ENCODE data around the gene ZFAND2B.

Gene ZFAND2B

GRCh38 chr2:219245899-219246230 is 39.3 kb downstream of the ZFAND2B start:
- no peak for TF ChIP-seq CTCF (IDR thresholded peaks at IDR 0.05; ENCODE audit: borderline replicate concordance, control extremely low read depth, extremely low read depth, insufficient read depth, missing control alignments)
- in situ Hi-C loops (cut with MboI; ENCODE audit: low sequenced_read_pairs, unreplicated experiment) = no loop called here
- no peak for DNase-seq (ENCODE audit: low spot score)

- in situ Hi-C loops (cut with MboI; ENCODE audit: low sequenced_read_pairs, unreplicated experiment) = no loop called here
- no peak for DNase-seq (ENCODE audit: low spot score)
- TF ChIP-seq CTCF (IDR thresholded peaks at IDR 0.05; ENCODE audit: borderline replicate concordance, control extremely low read depth, extremely low read depth, insufficient read depth, missing control alignments) = no peak
Measured at GRCh38 chr2:219246559-219246958, 40.0 kb downstream of the ZFAND2B start.

GRCh38 chr2:219247678-219248642 is 41.4 kb downstream of the ZFAND2B start:
- in situ Hi-C loops (cut with MboI; ENCODE audit: low sequenced_read_pairs, unreplicated experiment) = no loop called here
- TF ChIP-seq CTCF (IDR thresholded peaks at IDR 0.05; ENCODE audit: borderline replicate concordance, control extremely low read depth, extremely low read depth, insufficient read depth, missing control alignments) = no peak
- DNase-seq (ENCODE audit: low spot score) = no peak

GRCh38 chr2:219248845-219249202 is 42.2 kb downstream of the ZFAND2B start:
- no peak for DNase-seq (ENCODE audit: low spot score)
- no peak for TF ChIP-seq CTCF (IDR thresholded peaks at IDR 0.05; ENCODE audit: borderline replicate concordance, control extremely low read depth, extremely low read depth, insufficient read depth, missing control alignments)
- in situ Hi-C loops (cut with MboI; ENCODE audit: low sequenced_read_pairs, unreplicated experiment) = no loop called here

GRCh38 chr2:219249203-219249980 is 42.8 kb downstream of the ZFAND2B start:
- peak; percentile 40 for DNase-seq (ENCODE audit: low spot score)
- in situ Hi-C loops (cut with MboI; ENCODE audit: low sequenced_read_pairs, unreplicated experiment) = no loop called here
- no peak for TF ChIP-seq CTCF (IDR thresholded peaks at IDR 0.05; ENCODE audit: borderline replicate concordance, control extremely low read depth, extremely low read depth, insufficient read depth, missing control alignments)

- DNase-seq (ENCODE audit: low spot score) = no peak
- in situ Hi-C loops (cut with MboI; ENCODE audit: low sequenced_read_pairs, unreplicated experiment) = no loop called here
- no peak for TF ChIP-seq CTCF (IDR thresholded peaks at IDR 0.05; ENCODE audit: borderline replicate concordance, control extremely low read depth, extremely low read depth, insufficient read depth, missing control alignments)
Measured at GRCh38 chr2:219250049-219250781, 43.6 kb downstream of the ZFAND2B start.

All from GM13976 (cell line).